GM19395 (cell line): ENCODE measurements around the gene SRP68.

Source experiments
- ATAC-seq: cut with Tn5 transposase; IDR thresholded peaks from one replicate; pipeline ENCODE4 v1.9.1; 2021; ENCODE audit warnings: mild to moderate bottlenecking, moderate library complexity; ENCODE audit not compliant: unreplicated experiment

Gene SRP68

DNA sequence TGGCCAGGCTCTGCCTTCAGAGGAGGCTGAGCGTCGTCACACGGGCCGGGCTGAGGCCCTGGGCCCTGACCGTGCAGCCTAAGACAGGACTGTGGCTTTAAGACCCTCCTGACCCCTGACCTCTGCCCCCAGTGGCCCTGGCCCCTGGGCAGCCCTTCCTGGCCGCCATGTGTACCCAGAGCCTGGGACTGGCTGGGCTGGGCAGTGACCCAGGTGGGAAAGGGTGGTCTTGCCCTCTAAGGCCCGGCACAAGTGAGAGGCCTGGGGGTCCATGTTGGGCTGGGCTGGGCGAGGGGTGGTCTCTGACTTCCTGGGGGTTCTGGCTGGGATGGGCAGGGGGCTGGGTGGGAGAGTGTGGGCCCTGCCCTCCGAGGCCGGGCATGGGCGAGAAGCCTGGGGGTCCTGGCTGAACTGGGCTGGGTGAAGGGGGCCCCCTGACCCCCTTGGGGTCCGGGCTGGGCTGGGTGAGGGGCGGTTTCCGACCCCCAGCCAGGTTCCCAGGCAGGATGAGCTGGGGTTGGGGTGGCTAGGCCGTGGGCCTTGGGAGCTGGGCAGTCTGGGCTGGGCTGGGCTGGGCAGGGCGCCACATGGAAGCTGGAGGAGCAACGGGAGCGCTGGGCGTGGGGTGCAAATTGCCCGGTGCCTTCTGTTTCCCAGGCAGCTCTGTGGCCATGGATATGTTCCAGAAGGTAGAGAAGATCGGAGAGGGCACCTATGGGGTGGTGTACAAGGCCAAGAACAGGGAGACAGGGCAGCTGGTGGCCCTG, 71.4 kb downstream of the SRP68 start, which contains the start of gene CDK3:
CDK3 (plus strand) TSS at position 101 of the 767 bp plus-strand sequence; CDS start at position 672, 571 bp downstream.
- no peak for ATAC-seq

- ATAC-seq = no peak
Measured at GRCh38 chr17:76000016-76000754, 72.1 kb downstream of the SRP68 start.

- ATAC-seq = no peak
Measured at GRCh38 chr17:75998327-75998795, 74.0 kb downstream of the SRP68 start.

DNA sequence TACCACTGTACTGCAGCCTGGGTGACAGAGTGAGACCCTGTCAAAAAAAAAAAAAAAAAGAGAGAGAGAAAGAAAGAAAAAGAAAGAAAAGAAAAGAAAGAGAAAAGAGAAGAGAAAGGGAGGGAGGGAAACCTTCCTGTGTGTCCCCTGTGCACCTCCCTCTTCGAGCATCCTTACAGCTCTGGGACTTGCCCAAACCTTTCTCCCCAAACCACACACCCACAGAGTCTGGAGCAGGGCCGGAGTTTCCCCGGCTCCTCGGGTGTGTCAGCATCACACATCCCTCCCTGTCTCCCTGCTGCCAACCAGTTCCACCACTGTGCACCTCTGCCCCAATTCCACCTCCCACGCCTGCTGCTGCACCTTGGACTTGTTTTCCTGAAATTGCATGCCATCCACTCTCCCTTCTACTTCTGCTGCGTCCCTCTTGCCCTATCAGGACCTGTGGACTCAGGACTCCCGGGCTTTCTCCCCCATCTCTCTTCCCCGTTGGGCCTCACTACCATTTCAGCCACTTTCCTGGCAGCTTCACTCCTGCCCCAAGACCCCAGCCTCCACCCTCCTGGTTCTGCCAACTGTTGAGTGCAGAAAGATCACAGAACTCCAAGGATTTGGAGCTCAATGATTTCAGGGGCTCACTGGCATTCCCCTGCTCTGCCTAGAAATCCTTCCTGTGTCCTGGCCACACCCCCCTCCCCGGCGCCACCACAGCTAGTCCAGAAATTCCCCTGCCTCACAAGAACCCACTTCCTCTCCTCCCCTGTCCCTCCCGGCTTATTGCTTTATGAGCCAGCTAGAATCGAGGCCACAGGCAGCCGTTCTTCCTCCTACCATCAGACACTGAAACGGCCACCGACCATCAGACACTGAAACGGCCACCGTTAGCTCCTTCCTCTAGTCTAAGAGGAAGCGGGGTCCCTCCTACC, 75.4 kb downstream of the SRP68 start:
- ATAC-seq = no peak

DNA sequence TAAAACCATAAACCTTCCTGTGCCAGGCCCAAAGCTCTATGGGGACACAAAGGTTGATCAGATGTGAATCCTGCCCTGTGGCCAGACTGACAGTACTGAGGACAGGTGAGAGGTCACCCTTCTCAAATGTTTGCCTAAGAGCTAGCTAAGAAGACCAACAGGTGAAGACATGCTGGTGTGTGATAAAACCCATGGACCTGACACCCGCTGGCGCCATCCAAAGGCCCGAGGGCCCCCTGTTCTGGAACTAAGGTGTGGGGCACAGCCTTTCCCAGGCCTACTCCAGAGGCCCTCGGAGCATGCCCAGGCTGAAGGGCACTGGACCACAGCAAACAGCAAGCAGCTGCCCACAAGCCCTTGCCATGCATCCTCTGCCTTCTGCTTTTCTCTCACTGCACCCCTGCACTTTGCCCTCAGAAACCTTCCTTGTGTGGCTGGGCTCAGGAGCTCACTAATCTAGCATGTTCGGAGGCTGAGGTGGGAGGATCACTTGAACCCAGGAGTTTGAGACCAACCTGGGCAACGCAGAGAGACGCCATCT, 76.9 kb downstream of the SRP68 start:
- no peak for ATAC-seq

DNA sequence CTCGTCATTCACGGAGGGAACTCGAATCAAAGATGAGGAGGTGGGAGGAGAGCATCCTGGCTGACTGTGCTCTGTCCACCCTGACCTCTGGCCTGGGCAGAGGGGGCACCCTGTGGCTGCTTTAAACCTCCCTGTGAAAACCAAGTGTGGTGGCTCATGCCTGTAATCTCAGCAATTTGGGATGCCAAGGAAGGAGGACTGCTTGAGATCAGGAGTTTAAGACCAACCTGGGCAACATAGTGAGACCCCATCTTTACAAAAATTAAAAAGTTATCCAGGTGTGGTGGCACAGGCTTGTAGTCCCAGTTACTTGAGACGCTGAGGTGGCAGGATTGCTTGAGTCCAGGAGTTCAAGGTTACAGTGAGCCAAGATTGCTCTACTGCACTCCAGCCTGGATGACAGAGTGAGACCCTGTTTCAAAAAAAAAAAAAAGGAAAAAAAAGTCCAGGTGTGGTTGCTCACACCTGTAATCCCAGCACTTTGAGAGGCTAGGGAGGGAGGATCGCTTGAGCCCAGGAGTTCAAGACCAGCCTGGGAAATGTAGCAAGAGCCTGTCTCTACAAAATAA, 77.4 kb downstream of the SRP68 start:
- ATAC-seq = no peak

- no peak for ATAC-seq
Measured at GRCh38 chr17:75991396-75991795, 80.9 kb downstream of the SRP68 start.
